ENCODE measurements around the gene CALM1.

DNA sequence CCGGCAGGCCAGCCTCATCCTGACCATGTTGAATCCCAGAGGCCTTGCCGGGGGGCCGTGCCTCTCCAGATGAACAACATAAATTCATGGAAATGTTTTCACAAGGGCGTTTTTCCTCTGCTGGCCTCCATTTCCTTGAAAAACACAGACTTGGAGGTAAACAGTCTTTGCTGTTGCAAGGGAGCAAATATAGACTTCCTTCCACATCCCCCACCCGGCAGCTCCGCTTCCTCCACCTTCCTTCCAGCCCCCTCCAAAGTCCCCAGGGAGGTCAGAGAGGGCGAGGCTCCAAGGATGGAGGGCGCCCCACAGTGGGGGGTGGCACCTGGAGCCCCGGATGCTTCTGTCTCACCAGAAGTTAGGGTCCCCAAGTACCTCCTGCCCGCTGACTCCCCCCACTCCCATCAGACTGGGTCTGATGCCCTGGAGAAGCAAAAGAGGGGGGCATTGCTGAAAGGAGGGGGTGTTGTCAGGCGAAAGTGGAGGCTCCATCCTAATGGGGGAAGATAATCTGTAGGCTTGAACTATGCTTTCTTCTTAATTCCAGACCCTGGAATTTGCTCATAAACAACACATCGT is 31.1 kb downstream of the CALM1 start:
- TF ChIP-seq, protein P1, sequence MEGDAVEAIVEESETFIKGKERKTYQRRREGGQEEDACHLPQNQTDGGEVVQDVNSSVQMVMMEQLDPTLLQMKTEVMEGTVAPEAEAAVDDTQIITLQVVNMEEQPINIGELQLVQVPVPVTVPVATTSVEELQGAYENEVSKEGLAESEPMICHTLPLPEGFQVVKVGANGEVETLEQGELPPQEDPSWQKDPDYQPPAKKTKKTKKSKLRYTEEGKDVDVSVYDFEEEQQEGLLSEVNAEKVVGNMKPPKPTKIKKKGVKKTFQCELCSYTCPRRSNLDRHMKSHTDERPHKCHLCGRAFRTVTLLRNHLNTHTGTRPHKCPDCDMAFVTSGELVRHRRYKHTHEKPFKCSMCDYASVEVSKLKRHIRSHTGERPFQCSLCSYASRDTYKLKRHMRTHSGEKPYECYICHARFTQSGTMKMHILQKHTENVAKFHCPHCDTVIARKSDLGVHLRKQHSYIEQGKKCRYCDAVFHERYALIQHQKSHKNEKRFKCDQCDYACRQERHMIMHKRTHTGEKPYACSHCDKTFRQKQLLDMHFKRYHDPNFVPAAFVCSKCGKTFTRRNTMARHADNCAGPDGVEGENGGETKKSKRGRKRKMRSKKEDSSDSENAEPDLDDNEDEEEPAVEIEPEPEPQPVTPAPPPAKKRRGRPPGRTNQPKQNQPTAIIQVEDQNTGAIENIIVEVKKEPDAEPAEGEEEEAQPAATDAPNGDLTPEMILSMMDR (IDR thresholded peaks at IDR 0.05): no peak
- TF ChIP-seq EZH2phosphoT487 (IDR thresholded peaks at IDR 0.05): no peak
